ENCODE results near the gene KRTAP2-2.

DNA sequence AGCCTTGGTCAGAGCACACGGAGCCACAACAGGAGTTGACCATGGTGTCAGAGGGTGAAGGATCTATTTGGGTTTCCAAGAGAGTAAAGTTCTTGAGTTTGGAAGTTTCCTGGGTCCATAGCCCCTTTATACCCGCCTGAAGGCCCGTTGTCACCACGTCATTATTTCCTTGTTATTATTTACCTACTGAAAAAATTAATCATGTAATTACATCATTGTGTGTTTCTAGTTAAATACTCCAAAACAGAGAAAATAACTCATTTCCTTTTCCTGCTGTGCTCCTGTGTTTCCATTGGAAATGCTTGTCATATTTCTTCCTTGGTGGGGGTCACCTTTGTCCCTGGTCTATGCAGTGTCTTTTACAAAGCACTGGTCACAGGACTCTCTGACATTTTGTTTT is 43.0 kb upstream of the KRTAP2-2 start, which contains the start of gene KRTAP4-8:
- no peak for TF ChIP-seq GATA3 (IDR thresholded peaks at IDR 0.05; ENCODE audit: low read depth, low read length)
- no peak for TF ChIP-seq GATA2 (IDR thresholded peaks at IDR 0.05; ENCODE audit: low read depth, low read length)
